ENCODE data around the gene RPL27A. TPM values are rescaled to one million over a fixed set of nuclear protein-coding genes. Genes with fewer than 3 reads are reported as not detected.

Gene RPL27A
- total and polyA plus RNA-seq, 2 donors (not counting 1 experiment from before 2014, with no cell fraction given) = 1,009 to 1,473 TPM

- Histone ChIP-seq H3K79me2 (ENCODE audit: control insufficient read depth, insufficient read depth, low read length) (no peaks in the 10 kb centered on the region), H3K4me2 (replicated peaks; ENCODE audit: low read depth, low read length, poor library complexity, severe bottlenecking) (no peak overlapping the region), H3K9ac (ENCODE audit: low read length) (no peak overlapping the region), H3K4me1 (ENCODE audit: control insufficient read depth in 2 of 2, insufficient read depth in 2 of 2, low read length in 2 of 2) (no peaks in the 10 kb centered on the region), H3K9me3 (ENCODE audit: control extremely low read depth in 1 of 3, control insufficient read depth in 2 of 3, insufficient read depth in 1 of 3, low read length in 2 of 3) (no peaks in the 10 kb centered on the region), H3K4me3 (ENCODE audit: control extremely low read depth in 1 of 5, extremely low read depth in 1 of 5, insufficient read depth in 1 of 5, low read depth in 2 of 5, low read length in 4 of 5) (no peak overlapping the region), H3K36me3 (replicated peaks in 1 of 2; ENCODE audit: control extremely low read depth in 1 of 2, control insufficient read depth in 1 of 2, extremely low read depth in 1 of 2, insufficient read depth in 2 of 2, low read length in 1 of 2) (peaks cover 10 to 80% of the 10 kb centered on the region in 2 experiments), H3K27me3 (replicated peaks in 1 of 4; ENCODE audit: control extremely low read depth in 1 of 4, control insufficient read depth in 3 of 4, insufficient read depth in 4 of 4, low read length in 3 of 4) (no peaks in the 10 kb centered on the region), H3K27ac (ENCODE audit: low read length in 2 of 2) (no peak overlapping the region), H4K20me1 (ENCODE audit: control insufficient read depth, insufficient read depth, low read length, poor library complexity, severe bottlenecking) (no peaks in the 10 kb centered on the region), H2AFZ (ENCODE audit: insufficient read depth, low read depth, low read length, poor library complexity, severe bottlenecking) (no peak overlapping the region)
- CTCF ChIA-PET = no interaction called here
- POLR2A ChIA-PET = no interaction called here
- WGBS (ENCODE audit: insufficient coverage) = 100% methylated on average over 5 of the region's 5 CpGs
- no peak overlapping the region for H3K4me3 Mint-ChIP-seq
- DNase-seq = no peak
- TF ChIP-seq EZH2 (IDR thresholded peaks at IDR 0.05; ENCODE audit: borderline replicate concordance, insufficient read depth, low read depth, low read length, poor library complexity, severe bottlenecking) = no peak
- no peak for TF ChIP-seq CTCF (IDR thresholded peaks at IDR 0.05)
- H3K4me1 Mint-ChIP-seq = no peaks in the 10 kb centered on the region
- no peak overlapping the region for H3K27ac Mint-ChIP-seq
- H3K27me3 Mint-ChIP-seq = no peaks in the 10 kb centered on the region
- no peak for ATAC-seq (ENCODE audit: low read depth)
- intact Hi-C loops (cut with micrococcal nuclease) = no loop called here
- no peaks in the 10 kb centered on the region for H3K9me3 Mint-ChIP-seq (ENCODE audit: insufficient read depth)
Measured at GRCh38 chr11:8642196-8642841, 40.3 kb upstream of the RPL27A start.

GRCh38 chr11:8646873-8647272 lies 35.7 kb upstream of the RPL27A start:
- intact Hi-C loops (cut with micrococcal nuclease) = no loop called here

More at GRCh38 chr11:8646873-8647272, 35.7 kb upstream of the RPL27A start:
- DNase-seq (no peak), ATAC-seq (ENCODE audit: low read depth) (no peak)
- ChIA-PET POLR2A (no interaction called here), CTCF (interaction anchor here (0.7 kb wide), 2 partner anchors 12 to 861 kb away, joined by 3 to 4 read pairs; no protein-coding TSS in a partner anchor)
- H3K4me2 ChIP-seq (replicated peaks; ENCODE audit: low read depth, low read length, poor library complexity, severe bottlenecking) = no peak overlapping the region
- no CpG with 5 or more reads among the region's 4 CpGs for WGBS (ENCODE audit: insufficient coverage)
- Mint-ChIP-seq H3K4me1 (no peaks in the 10 kb centered on the region), H3K27ac (no peak overlapping the region), H3K9me3 (ENCODE audit: insufficient read depth) (no peaks in the 10 kb centered on the region), H3K4me3 (no peak overlapping the region), H3K27me3 (no peaks in the 10 kb centered on the region)
- TF ChIP-seq CTCF (IDR thresholded peaks at IDR 0.05) = no peak
- TF ChIP-seq EZH2 (IDR thresholded peaks at IDR 0.05; ENCODE audit: borderline replicate concordance, insufficient read depth, low read depth, low read length, poor library complexity, severe bottlenecking) = no peak
- no peak overlapping the region for H3K4me3 ChIP-seq (ENCODE audit: control extremely low read depth in 1 of 5, extremely low read depth in 1 of 5, insufficient read depth in 1 of 5, low read depth in 2 of 5, low read length in 4 of 5)
- no peak overlapping the region for H2AFZ ChIP-seq (ENCODE audit: insufficient read depth, low read depth, low read length, poor library complexity, severe bottlenecking)
- H3K79me2 ChIP-seq (ENCODE audit: control insufficient read depth, insufficient read depth, low read length) = no peaks in the 10 kb centered on the region
- no peaks in the 10 kb centered on the region for H4K20me1 ChIP-seq (ENCODE audit: control insufficient read depth, insufficient read depth, low read length, poor library complexity, severe bottlenecking)
- H3K9me3 ChIP-seq (ENCODE audit: control extremely low read depth in 1 of 3, control insufficient read depth in 2 of 3, insufficient read depth in 1 of 3, low read length in 2 of 3) = no peaks in the 10 kb centered on the region
- H3K9ac ChIP-seq (ENCODE audit: low read length) = no peak overlapping the region
- no peak overlapping the region for H3K27ac ChIP-seq (ENCODE audit: low read length in 2 of 2)
- no peaks in the 10 kb centered on the region for H3K27me3 ChIP-seq (replicated peaks in 1 of 4; ENCODE audit: control extremely low read depth in 1 of 4, control insufficient read depth in 3 of 4, insufficient read depth in 4 of 4, low read length in 3 of 4)
- H3K36me3 ChIP-seq (replicated peaks in 1 of 2; ENCODE audit: control extremely low read depth in 1 of 2, control insufficient read depth in 1 of 2, extremely low read depth in 1 of 2, insufficient read depth in 2 of 2, low read length in 1 of 2) = peaks cover 0 to 72% of the 10 kb centered on the region in 2 experiments
- H3K4me1 ChIP-seq (ENCODE audit: control insufficient read depth in 2 of 2, insufficient read depth in 2 of 2, low read length in 2 of 2) = no peaks in the 10 kb centered on the region

Measured in B cell (primary cell).